OCI-LY3 (cell line): ENCODE data around the gene OTOS.

ENCODE experiments used
- H2AFZ ChIP-seq: fragments of 200-600, 300-600 bp; shearing (Covaris generic); 2 replicates; pipeline ENCODE4 v1.6.0; 2014; ENCODE audit warnings: antibody characterized with exemption, low read depth, low read length
- H3K27ac ChIP-seq: fragments of 200-600, 300-600 bp; sonication (generic); 2 replicates; pipeline ENCODE4 v1.5.1; 2014; ENCODE audit warnings: mild to moderate bottlenecking, low read length, moderate library complexity, mixed read lengths
- H3K27me3 ChIP-seq: fragments of 200-600, 300-600 bp; sonication (generic); 2 replicates; pipeline ENCODE4 v1.6.1; 2014; ENCODE audit warnings: low read depth, low read length, mixed read lengths
- H3K36me3 ChIP-seq: fragments of 200-600, 300-600 bp; sonication (generic); replicated peaks from 2 replicates; pipeline ENCODE3; 2014; ENCODE audit warnings: low read depth, low read length, mixed read lengths
- H3K4me1 ChIP-seq: fragments of 300-600, 200-600 bp; sonication (generic); 2 replicates; pipeline ENCODE4 v1.6.1; 2014; ENCODE audit warnings: low read length, mixed read lengths
- H3K4me2 ChIP-seq: fragments of 200-600, 300-600 bp; sonication (generic); 2 replicates; pipeline ENCODE4 v1.6.1; 2014; ENCODE audit warnings: low read length, mixed read lengths
- H3K4me3 ChIP-seq: fragments of 300-600, 200-600 bp; sonication (generic); 2 replicates; pipeline ENCODE4 v1.5.1; 2014; ENCODE audit warnings: antibody characterized with exemption, mild to moderate bottlenecking, low read length, moderate library complexity
- H3K79me2 ChIP-seq: fragments of 300-600, 200-600 bp; shearing (Covaris generic); 2 replicates; pipeline ENCODE4 v1.6.1; 2014; ENCODE audit warnings: mild to moderate bottlenecking, low read length, mixed read lengths
- H3K9ac ChIP-seq: fragments of 300-600, 200-600 bp; shearing (Covaris generic); 2 replicates; pipeline ENCODE4 v1.6.0; 2014; ENCODE audit warnings: mild to moderate bottlenecking, low read length, moderate library complexity
- H3K9me3 ChIP-seq: fragments of 200-600, 300-600 bp; shearing (Covaris generic); 2 replicates; pipeline ENCODE4 v1.6.1; 2014; ENCODE audit warnings: low read length, mixed read lengths; ENCODE audit not compliant: insufficient read depth
- H4K20me1 ChIP-seq: fragments of 200-600, 300-600 bp; sonication (generic); 2 replicates; pipeline ENCODE4 v1.6.1; 2016; ENCODE audit warnings: low read length, mixed read lengths; ENCODE audit not compliant: insufficient read depth
- CTCF ChIP-seq: fragments of 200-600, 300-600 bp; sonication (generic); IDR thresholded peaks from 2 replicates; pipeline ENCODE4 v1.5.1; 2014; ENCODE audit warnings: antibody characterized with exemption, low read length, low read depth
- EZH2phosphoT487 ChIP-seq: fragments of 200-600 bp; shearing (Covaris generic); IDR thresholded peaks from 2 replicates; pipeline ENCODE4 v1.6.1; 2018; ENCODE audit warnings: antibody characterized with exemption, mixed run types, low read depth

Gene OTOS

GRCh38 chr2:240109386-240109785, 31.1 kb downstream of the OTOS start:
- no peak overlapping the region for H3K27ac ChIP-seq
- H3K36me3 ChIP-seq, result no peaks in the 10 kb centered on the region
- H3K4me1 ChIP-seq, result no peaks in the 10 kb centered on the region
- peaks cover 4% of the 10 kb centered on the region; the same call in 1 of the 2 replicates for H3K27me3 ChIP-seq
- TF ChIP-seq EZH2phosphoT487, result no peak
- TF ChIP-seq CTCF, result no peak
- no peaks in the 10 kb centered on the region for H3K9me3 ChIP-seq
- no peak overlapping the region for H3K9ac ChIP-seq
- no peak overlapping the region for H3K4me3 ChIP-seq
- H3K4me2 ChIP-seq, result no peak overlapping the region
- H3K79me2 ChIP-seq, result no peaks in the 10 kb centered on the region
- H4K20me1 ChIP-seq, result no peaks in the 10 kb centered on the region
- no peak overlapping the region for H2AFZ ChIP-seq

- no peaks in the 10 kb centered on the region for H3K36me3 ChIP-seq
- H3K79me2 ChIP-seq, result no peaks in the 10 kb centered on the region
- no peaks in the 10 kb centered on the region for H3K4me1 ChIP-seq
- H3K4me3 ChIP-seq, result no peak overlapping the region
- TF ChIP-seq EZH2phosphoT487 (no peak), CTCF (no peak)
- no peak overlapping the region for H2AFZ ChIP-seq
- no peaks in the 10 kb centered on the region for H3K9me3 ChIP-seq
- no peaks in the 10 kb centered on the region for H3K27me3 ChIP-seq
- H4K20me1 ChIP-seq, result no peaks in the 10 kb centered on the region
- no peak overlapping the region for H3K9ac ChIP-seq
- H3K27ac ChIP-seq, result no peak overlapping the region
- H3K4me2 ChIP-seq, result no peak overlapping the region
Observed at GRCh38 chr2:240107477-240107796, 33.0 kb downstream of the OTOS start.

- Histone ChIP-seq H3K4me2 (no peak overlapping the region), H2AFZ (no peak overlapping the region), H3K9ac (no peak overlapping the region), H3K4me1 (no peaks in the 10 kb centered on the region), H3K36me3 (no peaks in the 10 kb centered on the region), H3K27ac (no peak overlapping the region), H3K79me2 (no peaks in the 10 kb centered on the region), H3K4me3 (no peak overlapping the region), H3K9me3 (no peaks in the 10 kb centered on the region), H3K27me3 (no peaks in the 10 kb centered on the region), H4K20me1 (no peaks in the 10 kb centered on the region)
- no peak for TF ChIP-seq CTCF
- TF ChIP-seq EZH2phosphoT487, result no peak
Observed at GRCh38 chr2:240106765-240107476, 33.5 kb downstream of the OTOS start.

- Histone ChIP-seq H3K36me3 (no peaks in the 10 kb centered on the region), H2AFZ (no peak overlapping the region), H3K4me3 (no peak overlapping the region), H3K4me2 (no peak overlapping the region), H3K79me2 (no peaks in the 10 kb centered on the region), H3K27ac (no peak overlapping the region), H3K9me3 (no peaks in the 10 kb centered on the region), H3K9ac (no peak overlapping the region), H3K27me3 (no peaks in the 10 kb centered on the region), H4K20me1 (no peaks in the 10 kb centered on the region), H3K4me1 (no peaks in the 10 kb centered on the region)
- no peak for TF ChIP-seq EZH2phosphoT487
- no peak for TF ChIP-seq CTCF
Observed at GRCh38 chr2:240105982-240106381, 34.5 kb downstream of the OTOS start.
